Thoracic aorta endothelial cell (primary cell): ENCODE data around the gene IL2. TPM values are rescaled to one million over a fixed set of nuclear protein-coding genes. Genes with fewer than 3 reads are reported as not detected.

ENCODE experiments used
- total RNA-seq: library from RNA; depleted of rRNA; stranded (reverse); fragments of >200 nt; gene quantifications from 2 replicates; pipeline ENCODE4 v1.2.3, GENCODE V29; 2012

IL2 gene
- total RNA-seq = not detected in 2 replicates

GRCh38 chr4:122456231-122457116 lies at the start of gene IL2:
Gene IL2, minus strand, starts transcription at chr4:122456725. Its CDS starts 285 bp downstream, at chr4:122456440.

Other genes with a start within 250 kb of the IL2 start
- gene ADAD1, start 77.7 kb downstream of the IL2 start, total RNA-seq = not detected in 2 replicates
- gene IL21, start 164.3 kb upstream of the IL2 start, total RNA-seq = not detected in 2 replicates